Ovary (tissue), 9 donors: ENCODE results near the gene RAB6B. TPM values are rescaled to one million over a fixed set of nuclear protein-coding genes. Genes with fewer than 3 reads are reported as not detected.

Experiments
- DNase-seq, 5 donors: peaks; one replicate each; pipeline ENCODE4 v3.0.0-alpha.2; 2019 to 2020
- H3K27ac ChIP-seq, 2 donors: fragments of 200-600 bp; one replicate each; pipeline versions ENCODE4 v1.5.1 to v1.8.0; 2019 to 2022
- H3K27me3 ChIP-seq: fragments of 200-600 bp; one replicate; pipeline ENCODE4 v1.8.0; 2022
- H3K36me3 ChIP-seq: fragments of 200-600 bp; sonication (generic); one replicate; pipeline ENCODE4 v1.5.1; 2019
- H3K4me1 ChIP-seq: one replicate; pipeline ENCODE4 v1.8.1; 2013; ENCODE audit warnings: mild to moderate bottlenecking, moderate library complexity; ENCODE audit not compliant: insufficient read depth
- H3K4me3 ChIP-seq: fragments of 200-600 bp; sonication (generic); one replicate; pipeline ENCODE4 v1.5.1; 2017
- H3K9me3 ChIP-seq, 2 donors: fragments of 200-600 bp in 1 of 2; sonication (generic) in 1 of 2; one replicate each; pipeline versions ENCODE4 v1.5.1 to v1.8.1; 2013 to 2019; ENCODE audit warnings: mild to moderate bottlenecking in 1 of 2, moderate library complexity in 1 of 2
- EP300 ChIP-seq: sonication (generic); formaldehyde crosslinking; IDR thresholded peaks from one replicate; pipeline ENCODE4 v1.6.1; 2017; ENCODE audit warnings: antibody characterized with exemption
- POLR2A ChIP-seq: fragments of 450-650 bp; IDR thresholded peaks from one replicate; pipeline ENCODE4 v1.6.1; 2017; ENCODE audit warnings: antibody characterized with exemption, mild to moderate bottlenecking, moderate library complexity
- WGBS, 3 donors: extraction: QIAGEN DNeasy Blood & Tissue Kit in 1 of 3; methylation state at CpG; one replicate each; pipeline versions ENCODE4 v1.1.5 to v1.1.7; 2013 to 2017; 5-methylcytosine and 5-hydroxymethylcytosine counted together
- intact Hi-C, 4 donors: fragments of 100-400 bp; cut with DNase I; formaldehyde crosslinking; loops; one replicate each; pipeline versions ENCODE4 v1.11.0 to v1.15.1; 2022 to 2023
- polyA plus RNA-seq, 2 donors: library from polyadenylated mRNA; stranded (reverse); fragments of 200-250 nt in 1 of 2; fragments of 350-450 nt in 1 of 2; fragmentation: Illumina TruSeq in 1 of 2; extraction: RNeasy Lipid Tissue Mini Kit (QIAGEN cat#74804) in 1 of 2; gene quantifications; one replicate each; pipeline ENCODE4 v1.2.3, GENCODE V29; 2013 to 2014
- total RNA-seq, 7 donors: library from RNA; depleted of rRNA in 2 of 7; stranded (reverse); fragments of >200 nt in 2 of 7; fragmentation: NEBNext Ultra II Directional in 3 of 7; extraction: Animal tissue kit (Norgen Biotek cat#: 25700) in 3 of 7; gene quantifications; one replicate each; pipeline versions ENCODE4 v1.1.0 to v1.2.4, GENCODE V29; 2016 to 2023
- TF ChIP-seq, protein P1 (sequence below), 3 donors: fragments of 450-650 bp in 2 of 3; fragments of 200-600 bp in 1 of 3; IDR thresholded peaks; one replicate each; pipeline versions ENCODE4 v1.5.1 to v1.8.0; 2016 to 2022; ENCODE audit warnings: antibody characterized with exemption in 3 of 3, mild to moderate bottlenecking in 1 of 3
- donor health status: DM: no; HTN: no; CAD: no; lungs with moderate emphysema.
- donor health status: DM: no; HTN: no; CAD: no.
- donor health status: Bipolar disorder and iron deficiency.
- donor health status: DM: yes; HTN: yes; CAD: no.
- donor health status: DM: no; HTN: no; CAD: no.
- donor health status: DM: yes; HTN: yes; CAD: no.

Gene RAB6B
- total and polyA plus RNA-seq, 9 donors = 0.50 to 9.1 (median 3.9) TPM

- no peaks in the 10 kb centered on the region for H3K36me3 ChIP-seq
- intact Hi-C loops = loop anchor here in 1 of 4 donors (5.0 kb wide), 1 partner anchor 965 kb away; no protein-coding TSS in a partner anchor
- no peaks in the 10 kb centered on the region for H3K27me3 ChIP-seq
- no peaks in the 10 kb centered on the region for H3K9me3 ChIP-seq
- DNase-seq = no peak
- WGBS, 3 donors = 84 to 91% (median 84%) methylated on average over 13 of the region's 13 CpGs
- no peak overlapping the region for H3K27ac ChIP-seq
- no peak for TF ChIP-seq EP300
- TF ChIP-seq, protein P1, sequence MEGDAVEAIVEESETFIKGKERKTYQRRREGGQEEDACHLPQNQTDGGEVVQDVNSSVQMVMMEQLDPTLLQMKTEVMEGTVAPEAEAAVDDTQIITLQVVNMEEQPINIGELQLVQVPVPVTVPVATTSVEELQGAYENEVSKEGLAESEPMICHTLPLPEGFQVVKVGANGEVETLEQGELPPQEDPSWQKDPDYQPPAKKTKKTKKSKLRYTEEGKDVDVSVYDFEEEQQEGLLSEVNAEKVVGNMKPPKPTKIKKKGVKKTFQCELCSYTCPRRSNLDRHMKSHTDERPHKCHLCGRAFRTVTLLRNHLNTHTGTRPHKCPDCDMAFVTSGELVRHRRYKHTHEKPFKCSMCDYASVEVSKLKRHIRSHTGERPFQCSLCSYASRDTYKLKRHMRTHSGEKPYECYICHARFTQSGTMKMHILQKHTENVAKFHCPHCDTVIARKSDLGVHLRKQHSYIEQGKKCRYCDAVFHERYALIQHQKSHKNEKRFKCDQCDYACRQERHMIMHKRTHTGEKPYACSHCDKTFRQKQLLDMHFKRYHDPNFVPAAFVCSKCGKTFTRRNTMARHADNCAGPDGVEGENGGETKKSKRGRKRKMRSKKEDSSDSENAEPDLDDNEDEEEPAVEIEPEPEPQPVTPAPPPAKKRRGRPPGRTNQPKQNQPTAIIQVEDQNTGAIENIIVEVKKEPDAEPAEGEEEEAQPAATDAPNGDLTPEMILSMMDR (IDR thresholded peaks at IDR 0.05) = no peak
- no peak for TF ChIP-seq POLR2A
- H3K4me1 ChIP-seq = no peaks in the 10 kb centered on the region
- H3K4me3 ChIP-seq = no peak overlapping the region
Observed at GRCh38 chr3:133831966-133832801, 63.5 kb downstream of the RAB6B start.

- Histone ChIP-seq H3K27me3 (no peaks in the 10 kb centered on the region), H3K4me1 (no peaks in the 10 kb centered on the region), H3K27ac (no peak overlapping the region), H3K36me3 (no peaks in the 10 kb centered on the region), H3K9me3 (no peaks in the 10 kb centered on the region), H3K4me3 (no peak overlapping the region)
- no peak for DNase-seq
- TF ChIP-seq POLR2A (no peak), EP300 (no peak)
- TF ChIP-seq, protein P1 (IDR thresholded peaks at IDR 0.05) = no peak
- 85 to 96% (median 85%) methylated on average over 3 of the region's 3 CpGs for WGBS, 3 donors
- intact Hi-C loops = loop anchor here in 1 of 4 donors (5.0 kb wide), 1 partner anchor 963 kb away; no protein-coding TSS in a partner anchor
Observed at GRCh38 chr3:133830071-133830470, 65.6 kb downstream of the RAB6B start.

DNA sequence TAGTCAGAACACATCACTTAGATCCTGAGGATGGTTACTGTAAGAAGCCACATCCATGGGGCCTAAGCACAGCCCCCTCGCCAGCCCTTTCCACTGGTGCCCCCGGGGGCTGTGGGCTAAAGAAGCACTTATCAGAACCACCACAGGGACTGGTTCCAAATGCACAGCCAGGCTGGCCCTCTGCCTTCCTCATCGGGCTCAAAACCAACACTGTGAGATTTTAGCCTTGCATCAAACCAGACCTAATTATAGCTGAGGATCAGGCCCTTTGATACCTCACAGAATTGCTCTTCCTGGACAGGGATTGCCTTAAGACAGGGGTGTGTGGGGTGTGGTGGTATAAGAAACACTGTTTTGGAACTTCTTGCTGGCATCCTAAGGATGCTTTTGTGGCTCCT, 66.4 kb downstream of the RAB6B start:
- H3K9me3 ChIP-seq = no peaks in the 10 kb centered on the region
- H3K4me3 ChIP-seq = no peak overlapping the region
- no peak for DNase-seq
- H3K27ac ChIP-seq = no peak overlapping the region
- H3K27me3 ChIP-seq = no peaks in the 10 kb centered on the region
- H3K36me3 ChIP-seq = no peaks in the 10 kb centered on the region
- 61 to 73% (median 63%) methylated on average over 3 of the region's 3 CpGs for WGBS, 3 donors
- no peaks in the 10 kb centered on the region for H3K4me1 ChIP-seq
- no peak for TF ChIP-seq POLR2A
- no peak for TF ChIP-seq EP300
- TF ChIP-seq, protein P1 (IDR thresholded peaks at IDR 0.05) = no peak
- intact Hi-C loops = no loop called here

DNA sequence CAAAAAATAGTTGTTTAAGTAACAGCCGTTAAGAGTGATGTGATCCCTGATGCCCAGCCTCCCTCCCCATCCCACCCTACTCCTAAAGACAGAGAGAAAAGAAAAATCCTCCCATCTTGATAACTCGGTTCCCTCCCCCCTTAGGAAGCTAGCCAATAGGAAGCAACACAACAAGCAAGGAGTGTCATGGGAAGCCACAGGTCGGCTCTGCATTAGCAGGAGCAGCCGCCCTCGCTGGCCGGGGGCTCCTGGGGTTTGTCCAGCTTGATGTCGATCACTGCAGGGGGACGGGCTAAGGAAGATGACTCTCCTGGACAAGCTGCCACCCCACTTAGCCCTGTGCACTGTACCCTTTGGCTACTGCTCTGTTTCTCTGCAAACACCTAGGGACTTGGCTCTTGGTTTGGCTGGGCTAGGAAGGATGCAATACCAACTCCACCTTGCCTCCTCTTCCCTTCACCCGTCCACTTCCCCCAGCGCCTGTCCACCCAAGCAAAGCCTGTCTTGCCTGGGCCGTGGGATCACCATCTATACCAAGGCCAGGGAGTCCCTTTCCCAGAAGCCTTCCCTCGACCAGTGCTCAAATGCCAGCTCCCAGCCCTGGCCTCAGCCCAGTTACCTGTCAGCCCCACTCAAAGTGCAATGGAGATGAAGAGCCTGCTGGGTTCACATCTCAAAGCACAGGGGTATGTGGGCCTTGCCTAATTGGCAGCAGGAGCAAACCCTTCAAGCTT, 66.9 kb downstream of the RAB6B start:
- no peak for DNase-seq
- TF ChIP-seq, protein P1 (IDR thresholded peaks at IDR 0.05) = no peak
- no peak for TF ChIP-seq POLR2A
- TF ChIP-seq EP300 = no peak
- Histone ChIP-seq H3K36me3 (no peaks in the 10 kb centered on the region), H3K27ac (no peak overlapping the region), H3K9me3 (no peaks in the 10 kb centered on the region), H3K4me3 (no peak overlapping the region), H3K27me3 (no peaks in the 10 kb centered on the region), H3K4me1 (no peaks in the 10 kb centered on the region)
- WGBS, 3 donors = 67 to 73% (median 68%) methylated on average over 12 of the region's 12 CpGs
- intact Hi-C loops = no loop called here
